NOMO-1 treated with DMSO at 0.1 percent for 48 hours (cell line): ENCODE measurements around the gene CD96.

Source experiments
- DNase-seq: peaks from one replicate; lab custom pipeline; 2025; ENCODE audit not compliant: unreplicated experiment; lab: John Stamatoyannopoulos, UW

The CD96 gene

DNA sequence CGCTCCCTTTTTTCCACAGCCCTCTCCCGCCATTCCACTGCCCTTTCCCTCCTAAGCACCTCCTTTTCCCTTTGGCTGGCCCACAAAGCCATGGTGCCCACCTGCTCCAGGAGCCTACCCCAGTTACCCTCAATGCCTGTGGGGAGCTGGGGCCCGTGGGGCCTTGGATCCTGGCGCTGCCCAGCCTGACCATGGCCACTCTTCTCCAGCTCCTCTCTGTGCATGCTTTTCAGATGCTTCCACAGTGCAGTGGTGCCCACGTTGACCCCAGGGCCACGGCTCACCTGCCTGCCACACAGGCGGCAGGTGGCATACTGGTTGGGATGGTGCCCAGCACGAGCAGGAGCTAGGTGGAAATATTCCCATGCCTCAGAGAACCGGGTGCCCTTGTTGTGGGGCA is 51.7 kb downstream of the CD96 start:
- no peak for DNase-seq

DNA sequence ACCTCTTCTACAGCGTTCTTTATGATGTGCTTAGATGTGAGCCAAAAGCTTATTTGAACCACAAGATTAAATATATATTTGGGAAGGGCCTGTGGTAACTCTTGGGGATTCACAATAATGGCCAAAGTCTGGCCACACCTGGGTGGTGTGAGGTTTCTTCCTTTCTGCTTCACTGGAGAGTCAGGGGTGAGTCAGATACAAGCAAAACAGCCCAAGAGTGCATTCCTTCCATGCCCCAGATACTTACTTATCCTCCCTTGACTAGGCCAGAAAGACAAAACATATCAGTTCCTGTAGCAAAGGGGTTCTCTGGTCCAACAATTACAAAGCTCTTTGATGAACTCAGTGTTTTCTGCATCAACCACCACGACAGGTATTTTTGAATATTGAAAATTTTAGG is 52.2 kb downstream of the CD96 start:
- no peak for DNase-seq

DNA sequence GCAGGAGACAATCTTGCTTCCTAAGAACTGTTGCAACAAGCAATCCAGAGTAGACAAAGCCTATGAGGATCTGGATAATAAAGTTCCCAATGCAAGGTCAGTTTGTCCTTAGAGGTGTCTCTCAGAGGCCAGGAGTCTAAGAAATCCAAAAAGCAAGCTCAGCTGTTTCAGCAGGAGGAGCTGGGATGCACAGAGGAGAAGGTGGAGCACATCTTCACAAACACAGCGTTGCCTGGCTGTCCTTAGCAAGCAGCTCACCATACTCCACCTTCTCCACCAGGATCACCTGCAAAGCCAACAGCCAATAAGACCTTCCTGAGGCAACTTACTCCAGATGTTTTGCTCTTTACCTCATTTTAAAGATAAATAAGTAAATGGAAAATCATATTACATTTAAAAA is 52.8 kb downstream of the CD96 start:
- DNase-seq, result no peak

DNA sequence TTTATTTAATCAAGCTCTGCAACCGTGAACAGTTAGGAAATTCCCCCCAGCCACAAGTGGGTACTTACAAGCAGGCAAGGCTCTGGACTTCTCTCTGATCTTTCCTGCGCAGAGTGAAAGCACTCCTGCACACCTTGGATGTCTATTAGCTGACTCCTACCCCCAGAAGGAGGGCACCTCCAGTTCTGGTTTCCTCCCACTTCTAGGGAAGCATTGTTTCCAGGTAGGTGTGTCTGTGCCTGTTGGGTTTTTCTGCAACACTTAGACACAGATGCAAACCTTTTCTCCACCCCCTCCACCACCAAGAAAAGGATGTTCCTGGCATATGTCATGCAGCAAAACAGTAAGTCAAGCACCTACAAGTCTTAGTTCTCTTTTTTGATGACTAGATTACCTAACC is 53.2 kb downstream of the CD96 start, which contains the start of gene ZBED2:
Gene ZBED2 (minus strand): TSS at position 115 of the 400 bp plus-strand sequence. CDS start 1,145 bp downstream, outside the sequence.
- DNase-seq, result no peak

DNA sequence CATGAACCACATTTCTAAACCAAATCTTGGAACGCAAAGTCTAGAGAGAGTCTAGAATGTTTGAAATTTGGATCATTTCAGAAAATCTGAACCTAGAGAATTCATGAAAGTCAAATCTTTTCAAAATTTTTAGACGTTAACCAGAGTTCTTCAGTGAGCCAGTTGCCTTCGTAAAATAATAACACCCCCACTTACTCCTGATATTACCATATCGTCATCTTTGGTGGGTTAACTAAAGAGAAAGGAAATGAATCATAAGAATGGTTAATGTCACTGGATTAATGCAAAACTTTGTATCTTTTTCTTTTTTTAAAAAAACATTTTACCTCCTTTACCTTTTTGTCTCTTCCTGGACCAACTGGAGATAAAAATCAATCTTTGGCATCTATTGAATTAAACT is 54.3 kb downstream of the CD96 start:
- DNase-seq, result no peak

DNA sequence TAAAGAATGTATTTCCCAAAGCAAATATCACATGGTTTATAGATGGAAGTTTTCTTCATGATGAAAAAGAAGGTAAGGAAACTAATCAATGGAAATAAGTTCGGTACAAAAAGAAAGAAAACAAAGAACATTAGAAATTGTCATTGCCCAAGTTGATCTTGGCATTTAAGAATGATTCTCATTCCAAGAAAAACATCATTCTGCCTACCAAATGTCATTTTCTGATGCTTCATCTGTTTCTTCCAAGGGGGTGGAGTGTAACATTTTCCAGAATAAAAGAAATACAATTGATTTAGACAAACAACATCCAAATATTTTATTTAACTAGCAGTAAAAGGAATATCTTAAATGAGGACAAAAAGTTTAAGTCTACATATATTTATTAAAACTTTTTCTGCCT is 56.1 kb downstream of the CD96 start:
- no peak for DNase-seq

DNA sequence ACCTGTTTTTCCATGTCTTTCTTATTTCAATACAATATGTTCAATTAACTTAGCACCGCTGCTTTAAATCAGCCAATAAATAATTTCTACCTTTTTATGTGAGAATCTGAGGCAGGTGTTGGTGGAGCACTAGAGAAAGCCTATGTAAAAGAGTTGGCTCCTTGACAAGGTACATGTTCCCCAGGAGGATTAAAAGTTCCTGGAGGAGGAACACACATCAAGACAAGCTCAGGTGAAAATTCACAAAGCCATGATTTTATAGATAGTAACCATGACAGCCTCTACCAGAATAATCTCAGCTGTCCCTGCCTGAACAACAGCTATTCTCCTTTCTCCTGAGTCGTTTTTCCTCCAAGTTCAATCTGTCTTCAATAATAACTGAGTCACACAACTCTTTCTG is 56.6 kb downstream of the CD96 start:
- DNase-seq, result no peak

DNA sequence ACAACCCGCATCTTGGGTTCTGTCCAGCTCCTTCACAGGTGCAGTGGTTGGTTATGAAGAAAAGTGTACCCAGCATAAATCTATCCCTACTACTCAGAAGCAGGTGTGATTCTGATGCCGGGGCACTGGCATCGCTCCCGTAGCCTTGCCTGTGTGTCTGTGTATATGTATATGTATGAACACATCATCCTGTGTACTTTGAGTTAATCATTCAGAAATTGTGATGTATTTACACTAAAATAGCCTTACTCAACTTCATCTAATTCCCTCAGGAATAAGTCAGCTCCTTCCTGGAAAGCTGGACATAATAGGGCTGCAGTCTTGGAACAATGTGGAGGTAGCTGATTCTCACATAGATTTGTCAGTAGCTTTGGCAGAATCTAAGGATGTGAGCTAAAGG is 59.8 kb downstream of the CD96 start:
- DNase-seq, result no peak

DNA sequence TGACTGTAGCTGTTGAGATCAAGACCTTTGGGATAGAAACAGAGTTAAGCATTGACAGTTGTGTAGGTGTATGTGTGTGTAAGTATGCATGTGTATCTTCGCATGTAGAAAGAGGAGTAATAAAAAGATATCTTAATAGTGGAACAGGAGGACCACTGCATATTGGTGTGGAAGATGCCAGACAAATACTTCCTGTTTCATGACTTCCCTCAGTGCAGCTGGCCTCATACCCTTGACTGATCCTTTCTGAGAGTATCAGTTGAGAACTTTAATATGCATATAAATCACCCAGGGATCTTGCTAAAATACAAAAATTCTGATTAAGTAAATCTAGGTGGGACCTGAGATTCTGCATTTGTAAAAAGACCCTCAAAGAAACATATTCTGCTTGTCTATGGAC is 61.7 kb downstream of the CD96 start:
- DNase-seq, result no peak

DNA sequence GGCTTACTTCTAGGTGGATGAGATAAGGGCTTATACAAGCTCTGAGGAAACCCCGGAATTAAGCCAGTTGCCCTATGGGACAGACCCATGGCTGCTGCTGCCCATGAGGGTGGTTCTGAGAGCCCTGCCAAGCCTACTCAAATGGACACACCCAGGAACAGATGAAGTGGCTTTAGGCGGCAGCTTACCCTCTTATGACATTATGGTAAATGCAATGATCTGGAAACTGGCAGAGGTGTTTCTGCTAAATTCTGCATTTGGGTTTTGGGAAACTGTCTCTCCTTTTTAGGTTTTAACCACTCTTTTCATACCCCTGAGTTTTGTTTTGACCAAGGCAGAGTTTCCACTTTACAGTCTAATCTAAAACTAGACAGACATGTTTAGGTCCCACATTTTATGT is 62.1 kb downstream of the CD96 start:
- no peak for DNase-seq

DNA sequence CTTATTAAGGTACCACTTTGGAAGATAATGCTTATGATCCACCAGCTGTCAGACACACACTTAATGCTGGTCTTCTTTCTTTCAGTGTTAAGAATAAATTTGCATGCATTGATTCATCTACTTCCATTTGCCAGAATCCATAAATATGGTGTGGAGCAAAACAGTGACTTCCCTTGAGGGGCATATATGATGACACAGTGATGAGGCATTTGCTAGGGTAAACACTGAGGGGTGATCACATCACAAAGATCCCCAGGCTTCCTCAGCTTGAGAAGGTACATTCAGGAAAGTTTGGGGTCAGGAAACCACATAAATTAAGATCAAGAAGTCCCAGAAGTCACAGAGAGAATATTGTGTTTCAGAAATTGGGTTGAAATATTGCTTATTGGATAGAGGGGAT is 63.0 kb downstream of the CD96 start:
- DNase-seq, result no peak

DNA sequence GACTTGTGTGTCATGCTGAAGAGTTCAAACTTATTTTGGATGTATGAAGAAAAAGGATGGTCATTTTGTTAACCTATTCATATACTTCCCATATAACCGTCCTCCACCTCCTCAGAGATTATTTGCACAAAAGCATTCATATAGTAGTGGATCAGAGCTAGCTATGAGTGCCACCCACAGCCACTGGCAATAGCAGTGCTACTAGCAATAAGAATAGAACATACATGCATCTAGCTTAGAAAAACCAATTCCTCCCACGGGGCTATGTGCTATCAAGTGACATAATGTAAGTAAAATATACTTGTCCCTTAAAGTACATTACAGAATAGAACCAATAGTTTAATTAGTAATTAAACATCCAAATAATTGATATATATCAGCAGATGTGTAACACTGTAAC is 63.5 kb downstream of the CD96 start:
- no peak for DNase-seq

DNA sequence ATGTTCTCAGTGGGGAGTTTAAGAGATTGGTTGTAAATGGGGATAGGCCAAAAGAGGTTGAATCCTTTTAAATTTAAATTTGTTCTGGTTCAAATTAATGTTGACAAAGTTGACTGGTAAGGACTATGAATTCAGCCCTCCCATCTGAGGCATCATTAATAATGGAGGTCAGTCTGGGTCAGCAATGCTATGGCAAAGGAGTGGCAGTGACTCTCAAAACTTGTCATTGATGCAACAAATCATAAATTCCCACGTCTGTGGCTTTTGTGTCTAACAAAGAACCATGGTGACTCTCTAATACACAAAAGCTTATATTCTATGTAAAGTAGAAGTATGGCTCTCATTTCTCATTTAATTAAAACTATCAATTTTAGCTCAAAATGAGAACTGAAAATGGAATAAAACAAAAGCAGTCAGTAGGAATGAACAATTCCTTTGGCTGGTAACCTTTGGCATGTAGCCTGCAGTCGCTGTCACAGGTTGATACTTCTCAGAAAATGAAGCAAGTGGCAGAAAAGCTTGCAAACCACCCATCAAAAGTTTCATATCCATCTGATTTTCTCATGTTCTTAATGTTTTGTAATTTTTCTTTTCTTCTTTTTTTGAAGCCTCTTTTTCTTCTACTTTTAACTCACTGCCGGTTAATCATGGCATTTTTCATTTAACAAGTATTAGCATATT is 65.4 kb downstream of the CD96 start:
- no peak for DNase-seq

DNA sequence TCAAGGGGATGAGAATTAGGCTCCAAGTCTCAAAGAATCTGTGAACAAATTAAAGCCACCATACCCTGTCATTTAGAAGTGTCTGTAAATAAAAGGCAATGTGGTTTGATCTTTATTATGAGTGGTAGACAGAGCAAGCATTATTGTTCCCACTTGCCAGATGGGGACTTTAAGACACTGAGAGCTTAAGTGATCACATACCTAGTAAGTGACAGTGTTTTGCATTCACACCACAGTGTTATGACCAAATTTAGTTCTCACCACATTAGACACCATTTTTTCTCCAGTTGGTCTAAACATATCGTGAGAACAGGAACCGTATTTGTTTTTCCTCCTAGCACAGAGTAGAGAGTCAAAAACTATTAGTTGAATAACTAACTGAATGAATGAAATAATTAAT is 66.4 kb downstream of the CD96 start:
- no peak for DNase-seq

DNA sequence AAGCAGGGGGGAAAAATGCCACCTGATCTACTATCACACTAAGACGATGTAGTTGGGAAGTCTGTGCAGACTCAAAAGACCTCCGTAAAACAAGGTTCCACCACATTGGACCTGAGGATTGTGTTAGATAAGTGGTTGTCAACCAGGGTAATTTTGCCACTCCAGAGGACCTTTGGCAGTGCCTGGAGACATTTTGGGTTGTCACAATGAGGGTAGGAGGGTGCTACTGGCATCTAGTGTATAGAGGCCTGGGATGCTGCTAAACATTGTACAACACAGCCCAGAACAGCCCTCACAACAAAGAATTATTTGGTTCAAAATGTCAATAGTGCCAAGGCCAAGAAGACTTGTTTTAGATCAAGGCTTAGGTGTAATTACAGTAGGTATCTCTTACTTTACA is 67.7 kb downstream of the CD96 start:
- no peak for DNase-seq

DNA sequence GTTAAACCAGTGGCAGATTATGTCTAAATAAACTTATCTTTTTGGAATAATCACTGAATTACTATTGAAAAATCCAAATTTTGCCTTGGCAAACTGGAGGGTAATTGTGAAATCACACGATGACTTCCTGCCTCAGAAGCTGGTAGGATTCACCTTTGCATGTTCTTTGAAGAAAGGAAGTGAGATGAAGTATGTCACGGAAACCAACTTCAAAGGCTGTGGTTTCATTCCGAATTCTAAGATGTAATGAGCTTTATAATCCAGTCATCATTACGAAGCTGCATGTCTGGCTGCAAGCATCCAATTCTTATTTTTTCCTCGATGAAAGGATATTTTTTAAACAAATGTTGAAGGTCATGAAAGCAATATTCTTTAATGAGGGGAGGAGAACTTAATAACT is 68.2 kb downstream of the CD96 start:
- DNase-seq, result no peak

DNA sequence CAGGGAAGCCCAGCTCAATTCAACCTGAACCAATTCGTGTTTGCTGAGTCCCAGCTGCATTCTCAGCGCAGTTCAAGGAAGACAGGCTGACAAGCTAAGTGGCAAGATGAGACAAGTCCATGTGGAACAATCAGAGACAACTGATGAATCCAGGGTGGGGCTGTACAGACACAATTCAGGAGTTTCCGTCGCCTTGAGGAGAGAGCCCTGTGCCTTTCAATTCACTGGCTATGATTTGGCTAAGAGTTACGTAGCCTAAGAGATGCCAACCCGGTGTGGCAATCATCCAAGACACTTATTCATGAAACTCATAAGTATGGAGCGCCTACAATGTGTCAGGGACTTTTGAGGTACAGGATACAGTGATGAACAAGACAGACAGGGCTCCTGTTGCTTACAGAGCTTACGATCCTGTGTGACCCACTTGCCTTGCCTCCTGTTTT is 68.6 kb downstream of the CD96 start:
- no peak for DNase-seq

DNA sequence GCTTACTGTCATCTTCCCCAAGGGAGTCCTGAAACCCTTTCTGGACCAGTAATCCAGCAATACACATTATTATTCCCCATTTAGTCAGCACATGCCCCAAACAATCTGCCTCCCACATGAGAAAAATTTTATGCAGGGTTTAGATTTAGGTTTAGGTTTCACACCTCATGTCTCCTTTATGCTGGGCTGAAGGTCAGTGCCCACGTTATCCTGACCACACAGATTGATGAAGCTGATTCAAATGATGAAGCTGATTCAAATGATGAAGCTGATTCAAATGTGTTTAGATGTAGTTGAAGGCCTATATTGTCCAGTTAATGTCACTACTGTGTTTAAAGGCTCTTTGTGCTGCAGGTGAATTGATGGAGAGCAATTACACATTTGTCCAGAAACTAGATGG is 71.3 kb downstream of the CD96 start:
- DNase-seq, result no peak

DNA sequence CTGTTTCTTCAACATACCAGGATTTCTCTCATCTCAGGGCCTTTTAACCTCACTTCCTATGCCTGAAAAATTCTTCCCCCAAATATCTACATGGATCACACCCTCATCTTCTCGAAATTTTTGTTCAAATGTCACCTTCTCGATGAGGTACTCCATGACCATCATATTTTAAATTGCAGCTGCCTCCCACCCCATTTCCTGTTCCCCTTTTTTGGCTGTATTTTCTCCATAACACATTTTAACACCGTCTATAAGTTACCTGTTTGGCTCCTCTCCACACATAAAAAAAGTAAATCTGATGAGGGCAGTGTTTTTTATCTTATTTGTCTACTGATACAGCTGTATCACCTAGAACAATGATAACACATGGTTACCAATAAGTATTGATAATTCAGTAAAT is 73.9 kb downstream of the CD96 start:
- DNase-seq, result no peak

DNA sequence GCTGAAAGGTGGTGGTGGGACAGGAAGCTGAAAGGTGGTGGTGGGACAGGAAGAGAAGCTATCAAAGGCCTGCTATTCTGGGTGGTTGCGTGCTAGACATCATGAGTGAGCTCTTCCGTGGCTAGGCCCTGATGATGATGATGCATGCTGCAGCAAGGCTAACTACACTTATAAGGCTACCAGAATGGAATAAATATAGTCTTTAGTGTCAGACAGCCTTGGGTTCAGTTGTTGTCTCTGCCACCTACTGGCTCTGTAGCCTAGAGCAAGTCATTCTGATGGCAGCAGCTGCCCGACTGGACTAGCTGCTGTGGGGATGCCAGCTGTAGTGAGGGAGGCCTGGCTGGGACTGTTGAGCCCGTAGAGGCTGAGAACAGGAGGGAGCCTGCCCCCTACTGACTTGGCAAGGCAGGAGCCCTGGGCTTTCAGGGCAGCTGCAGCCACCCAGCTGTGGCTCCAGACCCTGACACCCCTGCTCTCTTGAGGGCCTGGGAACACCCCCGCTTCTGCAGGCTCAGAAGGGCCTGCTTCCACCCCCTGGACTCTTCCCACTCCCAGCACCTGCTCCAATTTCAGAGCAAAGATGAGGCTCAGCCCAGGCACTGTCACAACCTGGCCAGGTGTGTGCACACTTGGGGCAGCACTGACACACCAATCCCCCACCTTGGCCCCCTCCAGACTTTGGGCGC is 74.6 kb downstream of the CD96 start:
- no peak for DNase-seq

DNA sequence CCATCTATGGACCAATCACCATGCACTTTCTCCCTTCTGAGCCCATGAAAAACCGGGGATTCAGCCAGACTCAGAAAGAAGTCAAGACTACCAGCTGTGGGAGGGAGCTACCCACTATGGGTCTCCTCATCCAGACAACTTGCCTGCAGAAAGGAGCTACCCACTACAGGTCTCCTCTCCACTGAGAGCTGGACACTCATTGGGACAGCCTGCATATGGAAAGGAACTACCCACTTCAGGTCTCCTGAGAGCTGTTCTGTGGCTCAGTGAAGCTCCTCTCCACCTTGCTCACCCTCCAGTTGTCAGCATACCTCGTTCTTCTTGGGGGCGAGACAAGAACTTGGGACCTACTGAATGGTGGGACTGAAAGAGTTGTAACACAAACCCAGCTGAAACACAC is 75.4 kb downstream of the CD96 start:
- DNase-seq, result no peak

DNA sequence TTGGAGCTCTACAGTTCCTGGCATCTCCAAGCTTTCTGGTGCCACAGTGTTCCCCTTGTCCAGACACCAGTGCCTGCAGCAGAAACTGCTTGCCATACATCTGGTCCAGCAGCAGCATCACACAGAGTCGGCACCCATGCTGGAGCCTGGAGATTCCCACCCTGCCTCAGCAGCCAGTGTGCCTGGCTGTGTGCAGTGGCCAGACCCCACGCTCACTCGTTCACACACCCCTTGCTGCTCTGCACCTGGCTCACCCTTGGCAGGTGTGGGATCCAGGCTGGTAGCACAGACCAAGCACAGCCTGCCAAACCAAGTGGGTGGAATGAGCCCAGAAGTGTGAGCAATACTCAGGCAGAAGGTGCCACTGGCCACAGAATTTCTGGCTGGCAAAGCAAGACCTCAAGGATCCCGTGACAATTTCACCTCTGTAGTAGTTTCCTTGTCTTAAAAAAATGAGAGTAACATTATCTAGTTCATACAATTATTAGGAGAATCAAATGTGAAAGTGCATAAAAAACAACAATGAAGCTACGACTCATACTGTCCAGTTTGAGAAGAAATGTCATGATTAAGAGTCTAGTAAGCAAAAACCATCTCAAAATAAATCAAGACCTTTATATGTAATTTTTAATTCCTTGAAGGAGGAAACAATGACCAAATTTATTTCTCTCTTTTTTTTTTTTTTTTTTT is 76.1 kb downstream of the CD96 start:
- DNase-seq, result no peak
